ENCODE measurements around the gene CCDC85C.

GRCh38 chr14:99473458-99473857, 130.5 kb downstream of the CCDC85C start:
- no peak for TF ChIP-seq CTCF (conservative IDR thresholded peaks at IDR 0.05; ENCODE audit: low read depth in 2 of 2)
- no peak for TF ChIP-seq REST (IDR thresholded peaks at IDR 0.05; ENCODE audit: unreplicated experiment)
- no peak for TF ChIP-seq EZH2 (IDR thresholded peaks at IDR 0.05; ENCODE audit: low read depth, unreplicated experiment)
- no peak for TF ChIP-seq EZH2phosphoT487 (IDR thresholded peaks at IDR 0.05; ENCODE audit: unreplicated experiment)
- TF ChIP-seq POLR2AphosphoS5 (IDR thresholded peaks at IDR 0.05; ENCODE audit: low read depth): no peak
- no peak for TF ChIP-seq JUNB (IDR thresholded peaks at IDR 0.05; ENCODE audit: unreplicated experiment)
- no peak for TF ChIP-seq STAT1 (IDR thresholded peaks at IDR 0.05; ENCODE audit: unreplicated experiment)
